ENCODE measurements around the gene GLIPR2. TPM values are rescaled to one million over a fixed set of nuclear protein-coding genes. Genes with fewer than 3 reads are reported as not detected.

The GLIPR2 gene
- polyA plus RNA-seq, 1 of the 3 experiments (the other 2 are of a cell fraction): 38.3 TPM

GRCh38 chr9:36194326-36195000, 57.9 kb downstream of the GLIPR2 start:
- no peak for DNase-seq
- no peak overlapping the region; the same call in 1 of the 2 replicates for H3K9ac ChIP-seq
- H3K27me3 ChIP-seq (ENCODE audit: insufficient read depth): no peaks in the 10 kb centered on the region
- H2AFZ ChIP-seq (ENCODE audit: low read depth): no peak overlapping the region
- H3K9me3 ChIP-seq: no peaks in the 10 kb centered on the region
- H3K4me1 ChIP-seq (ENCODE audit: control insufficient read depth in 1 of 2, insufficient read depth in 2 of 2, low read depth in 1 of 2, low read length in 1 of 2): peaks cover 6 to 27% of the 10 kb centered on the region in 2 experiments
- H3K9me2 ChIP-seq: no peaks in the 10 kb centered on the region
- 70% methylated on average over 4 of the region's 4 CpGs for WGBS (ENCODE audit: low lambda C conversion rate)
- peaks cover 17 to 28% of the 10 kb centered on the region in 2 experiments for H3K36me3 ChIP-seq (replicated peaks in 1 of 2; ENCODE audit: control insufficient read depth in 1 of 2, insufficient read depth in 2 of 2, low read length in 1 of 2)
- peaks cover 64% of the 10 kb centered on the region for H4K20me1 ChIP-seq (ENCODE audit: insufficient read depth)
- ChIA-PET POLR2A (no interaction called here), CTCF (interaction anchor here (1.3 to 1.7 kb wide), 2 partner anchors 91 to 134 kb away, joined by 4 read pairs; no protein-coding TSS in a partner anchor)
- TF ChIP-seq SMC3 (IDR thresholded peaks at IDR 0.05; ENCODE audit: low read depth, low read length) (no peak), JUND (IDR thresholded peaks at IDR 0.05) (no peak), TAF1 (IDR thresholded peaks at IDR 0.05; ENCODE audit: borderline replicate concordance, low read depth, low read length) (no peak), SIN3A (IDR thresholded peaks at IDR 0.05; ENCODE audit: borderline replicate concordance, low read depth, low read length) (no peak), MEF2A (IDR thresholded peaks at IDR 0.05; ENCODE audit: borderline replicate concordance, low read depth) (no peak), TCF12 (IDR thresholded peaks at IDR 0.05) (no peak), CTCF (IDR thresholded peaks at IDR 0.05) (no peak), YY1 (IDR thresholded peaks at IDR 0.05; ENCODE audit: low read depth) (no peak)
- H3F3A ChIP-seq (replicated peaks; ENCODE audit: insufficient read depth): no peaks in the 10 kb centered on the region
- peak overlapping the region; percentile 83 for H3K4me2 ChIP-seq
- no peak overlapping the region for H3K27ac ChIP-seq (ENCODE audit: low read depth in 2 of 2, low read length in 1 of 2)
- no peak overlapping the region for H3K4me3 ChIP-seq (ENCODE audit: low read depth in 2 of 2, low read length in 1 of 2)
- H3K79me2 ChIP-seq (ENCODE audit: insufficient read depth): peaks cover 92% of the 10 kb centered on the region

- H3K4me1 ChIP-seq (ENCODE audit: control insufficient read depth in 1 of 2, insufficient read depth in 2 of 2, low read depth in 1 of 2, low read length in 1 of 2): peaks cover 30 to 32% of the 10 kb centered on the region in 2 experiments
- 93% methylated on average over 9 of the region's 11 CpGs for WGBS (ENCODE audit: low lambda C conversion rate)
- no peaks in the 10 kb centered on the region for H3K9me2 ChIP-seq
- H3K27ac ChIP-seq (ENCODE audit: low read depth in 2 of 2, low read length in 1 of 2): no peak overlapping the region
- H3K4me2 ChIP-seq: no peak overlapping the region
- no peaks in the 10 kb centered on the region for H3K9me3 ChIP-seq
- ChIA-PET POLR2A (interaction anchor here (1.5 kb wide), 1 partner anchor 14 kb away, joined by 7 read pairs; the partner anchor contains the start of gene CLTA), CTCF (interaction anchor here (0.7 to 1.5 kb wide), 7 partner anchors 9 to 124 kb away, joined by 3 to 6 read pairs (median 4); no protein-coding TSS in a partner anchor)
- DNase-seq: peak; percentile 33
- H3K36me3 ChIP-seq (replicated peaks in 1 of 2; ENCODE audit: control insufficient read depth in 1 of 2, insufficient read depth in 2 of 2, low read length in 1 of 2): peaks cover 75 to 86% of the 10 kb centered on the region in 2 experiments
- peaks cover 16% of the 10 kb centered on the region for H3F3A ChIP-seq (replicated peaks; ENCODE audit: insufficient read depth)
- H3K4me3 ChIP-seq (ENCODE audit: low read depth in 2 of 2, low read length in 1 of 2): no peak overlapping the region
- H3K79me2 ChIP-seq (ENCODE audit: insufficient read depth): peaks cover 81% of the 10 kb centered on the region
- H2AFZ ChIP-seq (ENCODE audit: low read depth): no peak overlapping the region
- no peak overlapping the region for H3K9ac ChIP-seq
- peaks cover 55% of the 10 kb centered on the region for H4K20me1 ChIP-seq (ENCODE audit: insufficient read depth)
- no peaks in the 10 kb centered on the region for H3K27me3 ChIP-seq (ENCODE audit: insufficient read depth)
- TF ChIP-seq ZBTB33 (IDR thresholded peaks at IDR 0.05; ENCODE audit: borderline replicate concordance, low read depth) (no peak), CHD2 (IDR thresholded peaks at IDR 0.05; ENCODE audit: low read length, partially characterized antibody) (no peak), RAD21 (IDR thresholded peaks at IDR 0.05; ENCODE audit: low read length) (no peak), MXI1 (IDR thresholded peaks at IDR 0.05; ENCODE audit: low read depth, low read length) (no peak), JUND (IDR thresholded peaks at IDR 0.05) (no peak), TAF1 (IDR thresholded peaks at IDR 0.05; ENCODE audit: borderline replicate concordance, low read depth, low read length) (no peak), GATA2 (CRISPR knock-in tag; IDR thresholded peaks at IDR 0.05) (no peak), MEF2A (IDR thresholded peaks at IDR 0.05; ENCODE audit: borderline replicate concordance, low read depth) (no peak), EP300 (IDR thresholded peaks at IDR 0.05; ENCODE audit: borderline replicate concordance in 1 of 2, low read depth in 1 of 2, low read length in 1 of 2) (no peak), TEAD4 (IDR thresholded peaks at IDR 0.05; ENCODE audit: borderline replicate concordance, insufficient read depth) (no peak), FOXM1 (IDR thresholded peaks at IDR 0.05; ENCODE audit: low read depth) (no peak), RFX5 (IDR thresholded peaks at IDR 0.05; ENCODE audit: low read length) (no peak), GABPA (IDR thresholded peaks at IDR 0.05; ENCODE audit: low read depth) (no peak), USF2 (IDR thresholded peaks at IDR 0.05; ENCODE audit: borderline replicate concordance, low read depth, low read length) (no peak)
Measured at GRCh38 chr9:36204906-36205547, 68.5 kb downstream of the GLIPR2 start.

Measured in SK-N-SH (cell line).